Measurements from ENCODE around the gene NIPAL3.

NIPAL3 gene

DNA sequence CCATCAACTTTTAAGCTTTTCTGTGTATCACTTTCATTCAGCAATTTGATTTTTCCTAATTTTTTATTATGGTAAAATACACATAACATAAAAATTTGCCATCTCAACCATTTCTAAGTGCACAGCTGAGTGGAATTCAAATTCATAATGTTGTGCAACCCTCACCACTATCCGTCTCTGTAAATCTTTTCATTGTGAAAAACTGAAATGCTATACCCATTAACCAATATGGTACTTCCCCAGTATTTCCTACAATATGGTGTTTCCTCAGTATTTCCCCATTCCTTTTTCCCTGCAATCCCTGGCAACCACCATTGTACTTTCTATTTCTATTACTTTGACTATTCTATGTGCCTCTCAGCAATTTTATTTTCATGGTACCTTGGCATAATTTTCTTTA, 8.8 kb upstream of the NIPAL3 start:
- H3K4me3 Mint-ChIP-seq: no peak overlapping the region
- H3K27ac Mint-ChIP-seq: no peak overlapping the region
- H3K36me3 Mint-ChIP-seq (ENCODE audit: low read depth): peaks cover 4% of the 10 kb centered on the region
- peaks cover 8% of the 10 kb centered on the region for H3K9me3 Mint-ChIP-seq
- DNase-seq (ENCODE audit: low spot score): no peak
- peaks cover 2% of the 10 kb centered on the region for H3K27me3 Mint-ChIP-seq (ENCODE audit: low read depth)
- peaks cover under 1% of the 10 kb centered on the region for H3K4me1 Mint-ChIP-seq (ENCODE audit: low read depth)

DNA sequence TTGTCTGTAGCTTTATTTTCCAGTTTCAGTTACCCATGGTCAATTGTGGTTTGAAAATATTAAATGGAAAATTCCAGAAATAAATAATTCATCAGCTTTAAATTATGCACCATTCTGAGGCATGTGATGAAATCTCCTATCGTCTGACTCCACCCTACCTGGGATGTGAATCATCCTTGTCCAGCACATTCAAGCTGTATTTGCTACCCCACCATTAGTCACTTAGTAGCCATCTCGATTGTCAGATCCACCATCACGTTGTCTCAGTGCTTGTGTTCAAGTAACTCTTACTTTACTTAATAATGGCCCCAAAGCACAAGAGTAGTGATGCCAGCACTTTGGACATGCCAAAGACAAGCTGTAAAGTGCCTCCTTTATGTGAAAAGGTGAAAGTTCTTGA, 6.1 kb upstream of the NIPAL3 start:
- H3K27ac Mint-ChIP-seq: no peak overlapping the region
- H3K27me3 Mint-ChIP-seq (ENCODE audit: low read depth): peaks cover 2% of the 10 kb centered on the region
- H3K9me3 Mint-ChIP-seq: peaks cover 8% of the 10 kb centered on the region
- H3K36me3 Mint-ChIP-seq (ENCODE audit: low read depth): peaks cover 4% of the 10 kb centered on the region
- no peak for DNase-seq (ENCODE audit: low spot score)
- H3K4me1 Mint-ChIP-seq (ENCODE audit: low read depth): peaks cover 11% of the 10 kb centered on the region
- H3K4me3 Mint-ChIP-seq: no peak overlapping the region

DNA sequence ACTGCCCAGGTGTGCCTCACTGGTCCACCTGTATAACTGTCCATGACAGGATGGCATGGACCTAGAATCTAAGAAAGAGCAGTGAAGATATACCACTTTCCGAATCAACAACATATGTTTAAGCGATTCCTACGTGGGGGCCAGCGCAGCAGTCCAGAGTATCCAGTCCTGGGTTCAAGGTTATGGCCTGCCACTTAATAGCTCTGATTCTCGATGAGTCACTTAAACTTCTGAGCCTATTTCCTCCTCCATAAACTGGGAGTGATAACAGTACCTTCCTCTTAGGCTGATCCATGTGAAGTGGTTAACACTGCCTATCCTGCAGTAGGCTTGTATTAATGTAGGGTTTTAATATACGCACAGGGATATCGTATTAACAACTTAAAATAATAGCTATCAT, 4.9 kb upstream of the NIPAL3 start:
- Mint-ChIP-seq H3K27ac (no peak overlapping the region), H3K27me3 (ENCODE audit: low read depth) (peaks cover 2% of the 10 kb centered on the region), H3K4me1 (ENCODE audit: low read depth) (peaks cover 18% of the 10 kb centered on the region), H3K36me3 (ENCODE audit: low read depth) (peaks cover 4% of the 10 kb centered on the region), H3K4me3 (no peak overlapping the region), H3K9me3 (peaks cover 8% of the 10 kb centered on the region)
- no peak for DNase-seq (ENCODE audit: low spot score)

DNA sequence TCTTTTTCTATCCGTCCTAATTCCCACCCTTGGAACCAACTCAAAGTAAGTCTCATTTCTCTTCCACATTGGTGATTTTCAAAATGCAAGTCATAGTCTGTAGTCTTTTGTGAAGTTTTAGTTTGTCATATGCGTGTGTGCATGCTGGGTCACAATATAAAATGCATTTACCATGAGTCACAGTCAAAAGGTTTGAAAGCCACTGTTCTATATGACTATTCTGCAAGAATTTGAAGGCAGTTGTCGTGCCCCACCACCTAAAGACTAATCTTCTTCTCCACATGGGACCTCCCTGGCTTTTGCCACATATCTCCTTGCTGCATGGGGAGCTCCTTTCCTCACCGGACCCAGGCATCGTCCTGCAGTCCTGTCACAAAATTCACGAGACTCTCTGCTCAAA, 3.6 kb upstream of the NIPAL3 start:
- no peak for DNase-seq (ENCODE audit: low spot score)
- Mint-ChIP-seq H3K4me1 (ENCODE audit: low read depth) (peaks cover 28% of the 10 kb centered on the region), H3K4me3 (no peak overlapping the region), H3K9me3 (peaks cover 8% of the 10 kb centered on the region), H3K27me3 (ENCODE audit: low read depth) (no peaks in the 10 kb centered on the region), H3K27ac (peak overlapping the region; percentile 17), H3K36me3 (ENCODE audit: low read depth) (peaks cover 4% of the 10 kb centered on the region)

DNA sequence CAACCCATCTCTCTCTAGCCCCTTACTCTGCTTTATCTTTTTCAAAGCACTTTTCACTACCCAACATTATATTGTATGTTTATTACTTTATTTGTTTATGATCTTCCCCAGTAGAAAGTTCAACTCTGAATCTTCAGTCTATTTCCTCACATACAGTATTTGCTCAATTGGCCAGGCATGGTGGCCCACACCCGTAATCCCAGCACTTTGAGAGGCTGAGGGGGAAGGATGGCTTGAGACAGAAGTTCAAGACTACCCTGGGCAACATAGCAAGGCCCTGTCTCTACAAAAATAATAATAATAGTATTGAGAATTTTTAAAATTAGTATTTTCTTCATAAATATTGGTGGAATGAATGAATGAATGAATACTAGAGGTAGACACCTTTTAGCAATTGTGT, 3.2 kb upstream of the NIPAL3 start:
- H3K4me1 Mint-ChIP-seq (ENCODE audit: low read depth): peaks cover 32% of the 10 kb centered on the region
- no peaks in the 10 kb centered on the region for H3K27me3 Mint-ChIP-seq (ENCODE audit: low read depth)
- no peak overlapping the region for H3K4me3 Mint-ChIP-seq
- H3K36me3 Mint-ChIP-seq (ENCODE audit: low read depth): peaks cover 4% of the 10 kb centered on the region
- no peak for DNase-seq (ENCODE audit: low spot score)
- H3K9me3 Mint-ChIP-seq: peaks cover 8% of the 10 kb centered on the region
- peak overlapping the region; percentile 17 for H3K27ac Mint-ChIP-seq

DNA sequence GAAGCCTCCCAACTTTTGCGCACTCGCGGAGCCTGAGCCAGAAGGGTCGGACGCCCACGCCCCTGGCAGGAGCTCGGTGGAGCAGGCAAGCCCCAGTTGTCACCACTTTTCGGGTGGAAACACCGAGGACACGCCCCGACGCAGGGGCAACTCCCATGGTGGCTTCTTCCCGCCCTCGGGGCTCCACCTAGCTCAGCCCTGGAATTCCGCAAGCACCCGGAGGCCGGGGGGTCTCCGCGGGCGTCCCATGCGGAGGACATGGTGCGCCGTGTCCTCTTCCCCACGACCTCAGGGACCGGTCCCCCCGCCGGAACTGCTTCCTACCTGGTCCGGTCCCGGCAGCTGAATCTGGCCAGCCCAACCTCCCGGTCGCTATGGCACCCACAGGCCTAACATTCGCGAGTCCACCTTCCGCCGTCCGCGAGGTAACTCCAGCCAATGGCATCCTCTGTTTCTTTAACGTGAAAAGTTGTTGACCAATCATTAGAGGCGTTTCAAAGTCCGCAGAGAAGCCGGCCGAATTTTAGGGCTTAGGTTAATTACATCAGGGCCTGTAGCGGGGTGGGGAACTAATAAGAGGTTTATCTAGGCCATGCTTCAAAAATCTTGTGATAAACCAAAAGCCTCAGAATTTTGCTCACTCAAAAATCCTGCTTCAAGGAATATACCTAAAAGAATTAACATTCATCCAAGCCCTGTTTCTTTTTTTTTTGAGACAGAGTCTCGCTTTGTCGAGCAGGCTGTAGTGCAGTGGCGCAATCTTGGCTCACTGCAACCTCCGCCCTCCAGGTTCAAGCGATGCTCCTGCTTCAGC, 2.0 kb upstream of the NIPAL3 start, which contains the start of gene STPG1:
STPG1 (minus strand) TSS at position 433 of the 814 bp plus-strand sequence. CDS start 12,394 bp downstream, outside the sequence.
- H3K27ac Mint-ChIP-seq: peak within 1 kb of the TSS; percentile 81
- H3K27me3 Mint-ChIP-seq (ENCODE audit: low read depth): no peaks in the 10 kb centered on the region
- no peaks in the 10 kb centered on the region for H3K9me3 Mint-ChIP-seq
- H3K36me3 Mint-ChIP-seq (ENCODE audit: low read depth): peaks cover 6% of the 10 kb centered on the region
- peak within 1 kb of the TSS; percentile 97 for H3K4me3 Mint-ChIP-seq
- H3K4me1 Mint-ChIP-seq (ENCODE audit: low read depth): peaks cover 37% of the 10 kb centered on the region
- peak; percentile 80 for DNase-seq (ENCODE audit: low spot score)

DNA sequence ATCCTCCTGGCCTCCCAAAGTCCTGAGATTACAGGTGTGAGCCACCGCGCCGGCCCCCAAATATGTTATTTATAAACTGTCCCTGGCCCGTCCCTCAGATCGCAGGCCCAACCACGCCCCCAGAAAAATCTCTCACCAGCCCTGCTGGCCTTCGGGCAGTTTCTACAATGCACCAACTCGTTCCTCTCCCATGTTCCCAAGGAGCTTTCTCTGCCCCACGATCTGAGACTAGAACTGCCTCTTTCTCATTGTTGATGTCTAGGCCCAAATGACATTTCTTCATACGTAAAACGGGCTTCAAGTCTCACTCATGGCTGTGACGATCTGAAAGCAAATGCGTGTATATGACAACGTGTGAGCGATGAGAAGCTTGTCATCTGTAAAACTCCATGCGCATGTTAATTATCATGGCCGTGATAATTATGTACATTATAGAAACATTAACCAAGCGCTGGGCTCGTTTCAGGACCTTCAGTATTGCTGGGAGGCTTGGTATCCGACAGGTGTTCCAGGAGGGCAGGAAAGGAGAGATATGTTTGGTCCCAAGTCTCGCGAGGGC, 748 bp upstream of the NIPAL3 start:
- peaks cover 47% of the 10 kb centered on the region for H3K4me1 Mint-ChIP-seq (ENCODE audit: low read depth)
- H3K4me3 Mint-ChIP-seq: peak overlapping the region; percentile 97
- no peak for DNase-seq (ENCODE audit: low spot score)
- H3K27ac Mint-ChIP-seq: peak overlapping the region; percentile 45
- H3K36me3 Mint-ChIP-seq (ENCODE audit: low read depth): peaks cover 12% of the 10 kb centered on the region
- H3K9me3 Mint-ChIP-seq: no peaks in the 10 kb centered on the region
- no peaks in the 10 kb centered on the region for H3K27me3 Mint-ChIP-seq (ENCODE audit: low read depth)

DNA sequence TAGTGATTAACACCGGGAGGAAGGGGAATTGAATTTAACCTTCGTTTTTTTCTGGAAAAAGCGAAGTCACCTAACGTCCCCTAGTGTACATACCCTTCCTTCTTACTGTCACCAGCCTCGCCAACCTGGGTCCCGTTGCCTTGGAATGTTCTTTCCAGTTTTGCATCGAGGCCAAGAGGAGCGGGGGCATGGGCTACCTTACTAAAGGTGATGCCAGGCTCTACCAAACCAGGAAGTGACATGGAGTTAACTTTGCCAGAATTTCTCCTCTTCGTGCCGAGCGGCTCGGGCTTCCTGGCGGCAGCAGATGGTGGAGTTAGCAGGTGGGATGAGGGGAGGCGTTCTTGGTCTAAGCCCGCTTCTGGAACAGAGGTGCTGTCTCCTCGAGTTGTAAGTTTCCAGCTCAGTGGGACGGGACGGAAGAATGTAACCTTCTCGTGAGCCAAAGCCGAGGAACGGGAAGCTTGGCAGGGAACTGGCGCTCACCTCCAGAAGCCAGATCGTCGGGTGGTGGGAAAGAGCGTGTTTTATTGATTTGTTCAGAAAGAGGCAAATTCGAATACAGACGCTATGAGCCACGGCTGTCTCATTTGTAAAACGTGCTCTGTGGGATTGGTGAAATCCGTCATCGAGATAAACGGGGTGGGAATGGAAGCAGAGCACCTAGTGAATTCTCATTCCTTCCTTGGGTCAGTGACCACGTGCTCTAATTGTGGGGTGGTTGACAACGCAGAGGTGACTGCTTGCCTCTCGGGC, 486 bp downstream of the NIPAL3 start:
- Mint-ChIP-seq H3K36me3 (ENCODE audit: low read depth) (peaks cover 18% of the 10 kb centered on the region), H3K4me3 (peak overlapping the region; percentile 97), H3K27me3 (ENCODE audit: low read depth) (no peaks in the 10 kb centered on the region), H3K4me1 (ENCODE audit: low read depth) (peaks cover 47% of the 10 kb centered on the region), H3K9me3 (no peaks in the 10 kb centered on the region), H3K27ac (peak overlapping the region; percentile 78)
- DNase-seq (ENCODE audit: low spot score): no peak

DNA sequence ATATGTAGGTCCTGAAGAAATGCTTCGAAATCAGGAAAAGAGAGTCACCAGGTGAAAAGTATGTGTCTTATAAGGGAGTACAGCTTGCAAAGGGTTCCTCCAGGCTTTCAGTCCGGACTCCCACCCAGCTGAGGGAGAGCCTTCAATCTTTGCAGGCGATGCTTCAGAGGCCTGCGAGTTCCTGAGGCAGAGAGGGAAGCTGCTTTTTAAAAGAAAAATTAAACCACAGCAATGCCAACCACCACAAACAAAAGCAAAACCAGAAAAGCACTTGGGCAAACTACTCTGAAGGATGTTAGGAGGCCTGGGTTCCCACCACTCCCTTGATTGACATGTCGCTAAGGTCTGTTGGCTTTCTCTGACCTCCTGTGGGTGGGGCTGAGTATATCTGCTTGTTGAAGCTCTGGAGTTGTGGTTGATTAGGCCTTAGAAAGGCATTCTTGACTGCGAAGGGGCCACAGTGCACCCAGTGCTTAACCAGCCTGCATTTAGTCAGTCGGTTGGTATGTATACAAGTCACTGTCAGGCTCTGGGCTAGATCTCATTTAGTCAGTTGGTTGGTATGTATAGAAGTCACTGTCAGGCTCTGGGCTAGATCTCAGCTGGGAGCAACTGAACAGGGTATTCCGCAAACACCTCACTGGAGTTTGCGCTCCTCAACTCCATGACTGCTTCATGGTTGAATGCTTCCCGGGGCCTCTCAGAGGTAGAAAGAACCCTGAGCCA, 1.2 kb downstream of the NIPAL3 start:
- DNase-seq (ENCODE audit: low spot score): peak; percentile 51
- H3K36me3 Mint-ChIP-seq (ENCODE audit: low read depth): peaks cover 23% of the 10 kb centered on the region
- H3K9me3 Mint-ChIP-seq: no peaks in the 10 kb centered on the region
- peaks cover 46% of the 10 kb centered on the region for H3K4me1 Mint-ChIP-seq (ENCODE audit: low read depth)
- peak overlapping the region; percentile 78 for H3K27ac Mint-ChIP-seq
- peak overlapping the region; percentile 97 for H3K4me3 Mint-ChIP-seq
- no peaks in the 10 kb centered on the region for H3K27me3 Mint-ChIP-seq (ENCODE audit: low read depth)

DNA sequence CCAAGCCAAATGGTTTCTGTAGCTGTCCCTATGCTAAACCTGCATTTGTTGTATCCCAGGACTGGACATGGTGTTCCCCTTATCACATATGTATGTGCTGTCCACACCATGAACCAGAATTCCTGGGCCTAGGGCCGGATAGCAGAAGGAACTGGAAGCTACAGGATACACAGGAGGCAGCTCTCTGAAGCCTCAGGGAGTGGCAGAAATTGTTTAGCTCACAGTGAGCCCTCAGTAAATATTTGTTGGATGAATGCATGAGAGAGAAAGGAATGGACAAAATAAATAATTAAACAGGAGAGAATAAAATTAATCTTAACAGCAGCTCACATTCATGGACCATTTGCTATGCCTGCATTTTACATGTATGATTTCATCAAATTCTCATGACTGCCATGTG, 2.1 kb downstream of the NIPAL3 start:
- peaks cover 44% of the 10 kb centered on the region for H3K4me1 Mint-ChIP-seq (ENCODE audit: low read depth)
- H3K27me3 Mint-ChIP-seq (ENCODE audit: low read depth): no peaks in the 10 kb centered on the region
- H3K27ac Mint-ChIP-seq: peak overlapping the region; percentile 67
- H3K9me3 Mint-ChIP-seq: no peaks in the 10 kb centered on the region
- DNase-seq (ENCODE audit: low spot score): no peak
- peaks cover 29% of the 10 kb centered on the region for H3K36me3 Mint-ChIP-seq (ENCODE audit: low read depth)
- peak overlapping the region; percentile 97 for H3K4me3 Mint-ChIP-seq

DNA sequence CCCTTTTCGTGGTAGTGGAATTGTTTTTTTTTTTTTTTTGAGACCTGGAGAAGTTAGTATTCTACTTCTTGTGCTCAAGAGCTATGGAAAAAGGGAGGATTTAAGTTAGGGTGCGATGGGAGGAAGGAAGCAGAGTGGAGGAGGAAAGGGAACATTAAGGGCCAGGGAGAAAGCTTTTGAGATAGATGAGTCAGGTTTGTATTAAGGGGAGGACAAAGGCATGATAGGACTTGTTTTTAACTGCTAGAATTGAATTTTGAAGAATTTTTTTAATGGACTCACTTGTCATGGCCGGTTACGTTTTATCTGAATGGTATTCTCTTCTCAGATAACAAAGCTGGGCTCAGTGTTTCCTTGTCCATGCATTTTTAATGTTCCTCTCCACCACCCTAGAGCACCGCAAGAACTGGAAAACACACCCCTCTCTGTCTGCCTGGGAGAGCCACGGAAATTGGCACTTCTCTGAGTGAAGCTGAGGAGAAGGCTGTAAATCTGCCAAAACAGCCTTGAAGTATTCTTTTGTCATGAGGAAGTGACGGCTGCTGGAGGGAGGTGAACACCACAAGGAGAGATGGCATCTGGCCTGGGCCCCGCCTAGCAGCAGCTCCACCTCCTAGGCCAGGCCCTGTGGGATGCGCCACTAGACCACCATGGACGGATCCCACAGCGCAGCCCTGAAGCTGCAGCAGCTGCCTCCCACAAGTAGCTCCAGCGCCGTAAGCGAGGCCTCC, 3.5 kb downstream of the NIPAL3 start:
- Mint-ChIP-seq H3K4me3 (peak overlapping the region; percentile 38), H3K27ac (peak overlapping the region; percentile 72), H3K9me3 (no peaks in the 10 kb centered on the region), H3K27me3 (ENCODE audit: low read depth) (no peaks in the 10 kb centered on the region), H3K4me1 (ENCODE audit: low read depth) (peaks cover 43% of the 10 kb centered on the region), H3K36me3 (ENCODE audit: low read depth) (peaks cover 41% of the 10 kb centered on the region)
- no peak for DNase-seq (ENCODE audit: low spot score)

DNA sequence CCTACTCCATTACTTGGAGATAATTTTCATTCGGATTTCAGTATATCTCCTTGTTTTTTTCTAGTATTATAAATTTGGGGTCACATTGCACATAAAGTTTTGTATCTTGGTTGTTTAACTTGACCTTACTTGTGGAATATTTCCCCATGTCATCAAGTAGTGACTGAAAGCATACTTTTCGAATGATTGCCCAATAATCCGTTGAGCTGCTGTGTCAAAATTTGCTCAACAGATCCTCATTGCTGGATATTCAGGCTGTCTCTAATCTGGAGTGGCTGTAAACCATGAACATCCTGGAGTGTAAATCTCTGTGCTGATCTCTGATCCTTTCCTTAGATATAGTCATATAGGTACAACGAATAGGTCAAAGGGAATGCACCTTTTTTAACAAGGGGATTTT, 4.9 kb downstream of the NIPAL3 start:
- DNase-seq (ENCODE audit: low spot score): no peak
- H3K36me3 Mint-ChIP-seq (ENCODE audit: low read depth): peaks cover 47% of the 10 kb centered on the region
- no peak overlapping the region for H3K4me3 Mint-ChIP-seq
- peaks cover 37% of the 10 kb centered on the region for H3K4me1 Mint-ChIP-seq (ENCODE audit: low read depth)
- H3K27me3 Mint-ChIP-seq (ENCODE audit: low read depth): no peaks in the 10 kb centered on the region
- H3K27ac Mint-ChIP-seq: no peak overlapping the region
- H3K9me3 Mint-ChIP-seq: no peaks in the 10 kb centered on the region

DNA sequence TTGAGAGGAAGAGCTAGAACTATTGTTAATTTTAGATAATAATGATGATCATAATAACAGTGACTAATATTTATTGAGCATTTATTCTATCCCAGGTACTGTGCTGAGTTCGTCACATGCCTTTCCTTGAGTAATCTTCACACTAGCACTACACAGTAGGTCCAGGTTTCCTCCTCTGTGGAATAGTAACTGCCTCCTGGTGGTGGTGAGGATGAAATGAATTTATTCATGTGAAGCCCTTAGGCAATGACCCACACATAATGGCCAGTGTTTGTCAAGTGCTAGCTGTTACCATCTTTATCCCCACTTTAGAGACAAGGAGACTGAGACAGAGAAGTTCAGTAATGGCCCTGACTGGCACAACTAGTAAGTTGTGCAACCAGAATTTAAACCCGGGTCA, 5.9 kb downstream of the NIPAL3 start:
- no peaks in the 10 kb centered on the region for H3K27me3 Mint-ChIP-seq (ENCODE audit: low read depth)
- H3K4me1 Mint-ChIP-seq (ENCODE audit: low read depth): peaks cover 30% of the 10 kb centered on the region
- no peak overlapping the region for H3K4me3 Mint-ChIP-seq
- H3K27ac Mint-ChIP-seq: no peak overlapping the region
- H3K36me3 Mint-ChIP-seq (ENCODE audit: low read depth): peaks cover 49% of the 10 kb centered on the region
- H3K9me3 Mint-ChIP-seq: no peaks in the 10 kb centered on the region
- DNase-seq (ENCODE audit: low spot score): no peak
